Measurements from ENCODE around the gene IQGAP3. TPM values are rescaled to one million over a fixed set of nuclear protein-coding genes. Genes with fewer than 3 reads are reported as not detected.
A peak's percentile ranks its signal among the peaks of the same experiment; 100 is the strongest.

Gene IQGAP3
- total RNA-seq, 2 donors from 2014 or later: 0.52 TPM; not detected in 1

DNA sequence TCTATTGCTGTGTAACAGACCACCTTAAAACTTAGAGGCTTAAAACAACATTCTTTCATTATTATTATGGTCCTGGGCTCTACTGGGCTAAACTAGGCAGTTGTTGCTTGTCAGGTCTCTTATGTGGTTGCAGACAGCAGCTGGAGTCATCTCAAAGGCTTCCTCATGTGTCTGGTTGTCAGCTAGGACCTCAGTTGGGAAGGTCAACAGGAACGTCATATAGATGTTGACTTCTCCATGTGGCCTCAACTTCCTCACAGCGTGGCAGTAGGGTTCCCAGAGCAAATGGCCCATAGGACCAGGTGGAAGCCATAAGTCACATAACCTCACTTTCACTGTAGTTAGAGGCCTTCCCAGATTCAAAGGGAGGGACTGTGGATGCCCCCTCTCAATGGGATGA lies 56.4 kb downstream of the IQGAP3 start:
- 32 to 83% methylated on average over 2 of the region's 2 CpGs for WGBS, 2 donors
- intact Hi-C loops (cut with DNase I): no loop called here
- no peaks in the 10 kb centered on the region for H3K9me3 ChIP-seq
- H3K27ac ChIP-seq: no peak overlapping the region
- no peak for TF ChIP-seq POLR2A (IDR thresholded peaks at IDR 0.05)
- H3K27me3 ChIP-seq: no peaks in the 10 kb centered on the region
- no peaks in the 10 kb centered on the region for H3K36me3 ChIP-seq (replicated peaks in 1 of 2; ENCODE audit: insufficient read depth in 1 of 2, low read depth in 2 of 2)
- H3K4me1 ChIP-seq: no peaks in the 10 kb centered on the region
- DNase-seq (no peak), ATAC-seq (no peak)
- H3K4me3 ChIP-seq: no peak overlapping the region

DNA sequence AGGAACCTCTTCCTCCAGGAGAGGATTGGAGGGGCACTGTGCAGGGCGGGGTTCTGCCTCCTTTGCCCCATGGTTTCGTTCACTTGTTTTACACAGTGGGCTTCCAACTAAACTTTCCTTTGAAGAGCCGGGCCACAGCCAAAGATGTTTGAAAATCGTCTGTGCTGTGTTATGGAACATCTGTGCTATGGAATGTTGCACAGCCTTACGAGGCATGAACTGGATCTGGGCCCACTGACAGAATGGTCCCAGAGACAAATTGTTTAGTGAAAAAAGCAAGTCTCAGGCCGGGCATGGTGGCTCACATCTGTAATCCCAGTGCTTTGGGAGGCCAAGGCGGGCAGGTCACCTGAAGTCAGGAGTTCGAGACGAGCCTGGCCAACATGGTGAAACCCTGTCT lies 59.2 kb downstream of the IQGAP3 start:
- H3K27me3 ChIP-seq: no peaks in the 10 kb centered on the region
- 74 to 76% methylated on average over 9 of the region's 9 CpGs for WGBS, 2 donors
- no peaks in the 10 kb centered on the region for H3K9me3 ChIP-seq
- H3K36me3 ChIP-seq (replicated peaks in 1 of 2; ENCODE audit: insufficient read depth in 1 of 2, low read depth in 2 of 2): no peaks in the 10 kb centered on the region
- DNase-seq (no peak), ATAC-seq (no peak)
- H3K4me3 ChIP-seq: no peak overlapping the region
- peaks cover 6% of the 10 kb centered on the region for H3K4me1 ChIP-seq
- no peak overlapping the region for H3K27ac ChIP-seq
- intact Hi-C loops (cut with DNase I): no loop called here
- no peak for TF ChIP-seq POLR2A (IDR thresholded peaks at IDR 0.05)
- TF ChIP-seq, protein P1, sequence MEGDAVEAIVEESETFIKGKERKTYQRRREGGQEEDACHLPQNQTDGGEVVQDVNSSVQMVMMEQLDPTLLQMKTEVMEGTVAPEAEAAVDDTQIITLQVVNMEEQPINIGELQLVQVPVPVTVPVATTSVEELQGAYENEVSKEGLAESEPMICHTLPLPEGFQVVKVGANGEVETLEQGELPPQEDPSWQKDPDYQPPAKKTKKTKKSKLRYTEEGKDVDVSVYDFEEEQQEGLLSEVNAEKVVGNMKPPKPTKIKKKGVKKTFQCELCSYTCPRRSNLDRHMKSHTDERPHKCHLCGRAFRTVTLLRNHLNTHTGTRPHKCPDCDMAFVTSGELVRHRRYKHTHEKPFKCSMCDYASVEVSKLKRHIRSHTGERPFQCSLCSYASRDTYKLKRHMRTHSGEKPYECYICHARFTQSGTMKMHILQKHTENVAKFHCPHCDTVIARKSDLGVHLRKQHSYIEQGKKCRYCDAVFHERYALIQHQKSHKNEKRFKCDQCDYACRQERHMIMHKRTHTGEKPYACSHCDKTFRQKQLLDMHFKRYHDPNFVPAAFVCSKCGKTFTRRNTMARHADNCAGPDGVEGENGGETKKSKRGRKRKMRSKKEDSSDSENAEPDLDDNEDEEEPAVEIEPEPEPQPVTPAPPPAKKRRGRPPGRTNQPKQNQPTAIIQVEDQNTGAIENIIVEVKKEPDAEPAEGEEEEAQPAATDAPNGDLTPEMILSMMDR (IDR thresholded peaks at IDR 0.05): no peak

DNA sequence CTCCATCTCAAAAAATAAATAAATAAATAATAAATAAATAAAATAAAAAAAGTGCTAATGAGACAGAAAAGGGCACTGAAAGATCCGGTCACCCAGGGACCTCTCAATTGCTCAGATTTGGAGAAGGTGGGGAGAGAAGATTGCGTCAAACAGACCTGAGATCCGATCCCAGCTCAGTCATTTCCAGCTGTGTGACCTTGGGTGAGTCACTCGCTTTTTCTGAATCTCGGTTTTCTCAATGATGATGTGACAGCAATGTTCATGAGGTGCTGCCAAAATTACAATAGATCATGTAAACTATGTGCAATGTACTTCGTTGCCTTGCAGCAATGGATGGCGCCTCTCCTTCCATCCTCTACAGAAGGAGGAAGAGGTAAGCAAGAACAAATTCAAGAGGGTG lies 60.7 kb downstream of the IQGAP3 start:
- no peak for TF ChIP-seq POLR2A (IDR thresholded peaks at IDR 0.05)
- TF ChIP-seq, protein P1 (IDR thresholded peaks at IDR 0.05): no peak
- H3K27ac ChIP-seq: no peak overlapping the region
- intact Hi-C loops (cut with DNase I): no loop called here
- H3K4me3 ChIP-seq: no peak overlapping the region
- 53 to 65% methylated on average over 7 of the region's 7 CpGs for WGBS, 2 donors
- no peaks in the 10 kb centered on the region for H3K27me3 ChIP-seq
- DNase-seq (no peak), ATAC-seq (no peak)
- H3K9me3 ChIP-seq: no peaks in the 10 kb centered on the region
- H3K4me1 ChIP-seq: peaks cover 6% of the 10 kb centered on the region
- H3K36me3 ChIP-seq (replicated peaks in 1 of 2; ENCODE audit: insufficient read depth in 1 of 2, low read depth in 2 of 2): no peaks in the 10 kb centered on the region

DNA sequence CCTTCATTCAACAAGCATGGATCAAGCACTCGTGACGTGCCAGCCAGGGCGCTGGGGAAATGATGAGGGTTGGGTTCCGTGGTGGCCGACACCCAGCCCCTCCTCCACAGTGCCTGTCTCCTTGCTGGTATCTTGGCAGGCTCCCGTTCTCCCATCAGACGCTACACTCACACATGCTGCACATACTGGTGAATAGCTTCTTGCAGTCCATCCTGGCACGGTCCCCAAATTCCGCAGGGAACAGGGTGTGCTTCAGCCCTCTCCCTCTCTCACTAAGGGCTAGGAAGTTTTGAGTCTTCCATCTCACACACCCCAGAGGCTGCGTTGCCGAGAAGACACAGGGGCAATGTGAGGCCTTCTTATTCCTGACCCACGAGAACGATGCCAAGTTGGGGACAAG lies 61.7 kb downstream of the IQGAP3 start:
- TF ChIP-seq, protein P1 (IDR thresholded peaks at IDR 0.05): no peak
- TF ChIP-seq POLR2A (IDR thresholded peaks at IDR 0.05): no peak
- Histone ChIP-seq H3K36me3 (replicated peaks in 1 of 2; ENCODE audit: insufficient read depth in 1 of 2, low read depth in 2 of 2) (no peaks in the 10 kb centered on the region), H3K4me3 (no peak overlapping the region), H3K27ac (peak overlapping the region in 1 of 4 donors; percentile 8), H3K9me3 (no peaks in the 10 kb centered on the region), H3K27me3 (no peaks in the 10 kb centered on the region), H3K4me1 (peaks cover 12% of the 10 kb centered on the region)
- DNase-seq: peak; percentile 24 to 81 (median 62)
- ATAC-seq: peak; percentile 51
- 36 to 60% methylated on average over 10 to 13 of the region's 13 CpGs for WGBS, 2 donors
- intact Hi-C loops (cut with DNase I): no loop called here

DNA sequence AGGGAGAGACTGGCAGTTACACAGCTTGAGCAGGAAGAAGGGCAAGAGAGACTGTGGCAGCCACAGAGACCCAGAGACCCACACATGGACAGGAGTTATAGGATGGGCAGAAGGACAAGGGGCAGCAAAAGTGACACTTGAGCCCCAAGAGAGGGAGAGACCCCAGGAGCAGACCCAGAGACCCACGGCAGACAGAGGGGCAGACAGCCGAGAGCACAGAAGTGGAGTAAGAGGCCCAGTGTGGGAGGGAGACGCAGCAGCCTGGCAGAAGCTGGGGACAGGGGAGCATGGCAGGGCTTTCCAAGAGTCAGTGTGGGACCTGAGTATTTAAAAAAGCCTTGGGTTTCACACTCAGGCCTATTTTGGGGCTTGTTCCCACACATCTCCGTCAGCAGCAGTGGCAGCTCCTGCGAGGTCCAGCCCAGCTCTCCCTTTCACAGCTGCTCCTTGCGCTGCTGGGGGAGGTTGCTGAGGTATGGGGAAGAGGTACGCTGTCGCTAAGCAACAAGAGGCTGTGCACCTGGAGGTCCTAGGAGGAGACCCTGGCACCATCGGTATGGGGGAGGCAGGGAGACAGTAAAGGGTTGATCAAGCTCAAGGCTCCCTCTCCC lies 62.8 kb downstream of the IQGAP3 start:
- no peak for TF ChIP-seq POLR2A (IDR thresholded peaks at IDR 0.05)
- TF ChIP-seq, protein P1 (IDR thresholded peaks at IDR 0.05): no peak
- no peak for ATAC-seq
- Histone ChIP-seq H3K36me3 (replicated peaks in 1 of 2; ENCODE audit: insufficient read depth in 1 of 2, low read depth in 2 of 2) (no peaks in the 10 kb centered on the region), H3K4me3 (no peak overlapping the region), H3K27ac (no peak overlapping the region), H3K27me3 (no peaks in the 10 kb centered on the region), H3K9me3 (no peaks in the 10 kb centered on the region), H3K4me1 (peaks cover 21% of the 10 kb centered on the region)
- intact Hi-C loops (cut with DNase I): no loop called here
- no peak for DNase-seq
- WGBS, 2 donors: 81 to 84% methylated on average over 8 to 9 of the region's 9 CpGs

All from body of pancreas (tissue), 4 donors.